Activated naive CD8-positive, alpha-beta T cell treated with anti-CD3 and anti-CD28 coated beads for 36 hours (primary cell): ENCODE measurements around the gene OR52B4. TPM values are rescaled to one million over a fixed set of nuclear protein-coding genes. Genes with fewer than 3 reads are reported as not detected.
"Not testable (repeated sequence)": the region's sequence is repeated elsewhere in the genome, so short reads cannot be mapped to it uniquely, and the experiment has no call there.

ENCODE experiments used
- DNase-seq: peaks from one replicate; pipeline ENCODE4 v3.0.0; 2021
- H3K27ac Mint-ChIP-seq: one replicate; pipeline ENCODE4 v1.8.0; 2022; ENCODE audit warnings: mild to moderate bottlenecking, moderate library complexity, mixed read lengths
- H3K27me3 Mint-ChIP-seq: one replicate; pipeline ENCODE4 v1.8.0; 2022; ENCODE audit warnings: mild to moderate bottlenecking, mixed read lengths
- H3K36me3 Mint-ChIP-seq: one replicate; pipeline ENCODE4 v1.8.0; 2021; ENCODE audit warnings: mild to moderate bottlenecking, mixed read lengths
- H3K4me1 Mint-ChIP-seq: one replicate; pipeline ENCODE4 v1.8.0; 2021; ENCODE audit warnings: mixed read lengths
- H3K4me3 Mint-ChIP-seq: one replicate; pipeline ENCODE4 v1.8.0; 2022; ENCODE audit warnings: mild to moderate bottlenecking, moderate library complexity, mixed read lengths
- H3K9me3 Mint-ChIP-seq: one replicate; pipeline ENCODE4 v1.8.0; 2022; ENCODE audit warnings: mixed read lengths
- total RNA-seq, 2 experiments: library from RNA; stranded (reverse); gene quantifications; one replicate each; pipeline ENCODE4 v1.2.3, GENCODE V29; 2021

OR52B4 gene
- not detected for total RNA-seq

DNA sequence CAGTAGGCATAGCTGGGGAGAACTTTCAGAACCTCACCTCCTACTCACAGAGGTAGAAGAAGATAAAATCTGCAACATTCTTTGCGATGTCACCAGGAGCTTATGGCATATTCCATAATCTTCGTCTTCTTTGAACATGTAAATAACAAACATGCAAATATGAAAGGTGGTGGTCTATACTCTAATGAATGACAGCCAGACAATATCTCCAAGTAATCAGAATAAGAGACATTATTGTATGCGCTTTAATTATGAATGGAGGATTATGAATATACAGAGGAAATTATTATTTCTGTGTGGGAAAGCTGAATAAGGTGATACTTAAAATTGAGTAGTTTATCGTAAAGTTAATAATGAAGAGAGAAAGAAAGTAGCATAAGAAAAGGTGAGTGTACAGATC lies at the start of gene OR52B4:
OR52B4 (minus strand) TSS at position 101 of the 400 bp plus-strand sequence; CDS start at position 10, 91 bp downstream.
- H3K27ac Mint-ChIP-seq: no peak within 1 kb of the TSS
- no peaks in the 10 kb centered on the region for H3K4me1 Mint-ChIP-seq
- DNase-seq: no peak
- H3K4me3 Mint-ChIP-seq: no peak within 1 kb of the TSS
- H3K27me3 Mint-ChIP-seq: no peaks in the 10 kb centered on the region
- H3K9me3 Mint-ChIP-seq: peaks cover 3% of the 10 kb centered on the region
- H3K36me3 Mint-ChIP-seq: no peaks in the 10 kb centered on the region

DNA sequence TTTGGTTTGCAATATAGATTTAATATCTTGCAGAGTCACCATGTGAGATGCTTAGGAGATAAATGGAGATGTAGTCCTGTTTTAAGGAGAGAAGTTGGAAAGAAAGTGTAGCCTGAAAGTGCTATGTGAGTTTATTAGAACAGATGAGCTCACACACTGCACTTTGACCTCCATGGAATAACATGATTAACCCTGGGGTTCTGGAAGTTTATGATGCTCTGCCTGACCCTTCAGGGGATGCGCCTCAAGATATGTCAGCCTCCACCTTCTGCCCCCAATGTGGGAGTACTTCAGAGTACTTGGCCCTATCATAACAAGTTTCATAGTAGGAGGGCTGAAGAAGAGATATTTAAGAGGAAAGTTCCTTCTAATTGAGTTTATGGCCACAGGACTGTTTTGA lies 48.6 kb upstream of the OR52B4 start:
- H3K4me1 Mint-ChIP-seq: no peaks in the 10 kb centered on the region
- H3K27me3 Mint-ChIP-seq: peaks cover 4% of the 10 kb centered on the region
- no peaks in the 10 kb centered on the region for H3K36me3 Mint-ChIP-seq
- DNase-seq: no peak
- no peaks in the 10 kb centered on the region for H3K9me3 Mint-ChIP-seq
- H3K4me3 Mint-ChIP-seq: no peak overlapping the region
- H3K27ac Mint-ChIP-seq: no peak overlapping the region

DNA sequence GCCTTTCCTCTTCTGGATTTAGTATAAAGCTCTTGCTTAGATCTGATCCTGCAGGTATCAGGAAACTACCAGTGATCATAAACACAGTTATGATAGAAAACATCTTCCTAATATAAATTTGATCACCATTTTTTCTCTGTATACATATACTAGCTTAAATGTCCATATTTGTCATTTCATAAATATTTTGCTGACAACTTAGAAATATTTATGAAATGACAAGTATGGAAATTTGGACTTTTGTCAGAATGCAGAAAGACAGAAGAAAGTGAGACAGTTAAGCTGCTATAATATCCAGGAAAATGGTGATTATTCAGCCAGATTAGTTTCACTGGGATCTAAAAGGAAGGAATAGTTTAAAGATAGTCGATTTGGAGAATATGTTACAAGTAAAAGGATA lies 48.1 kb upstream of the OR52B4 start:
- Mint-ChIP-seq H3K36me3 (no peaks in the 10 kb centered on the region), H3K4me1 (no peaks in the 10 kb centered on the region), H3K27ac (no peak overlapping the region), H3K27me3 (peaks cover 4% of the 10 kb centered on the region), H3K9me3 (no peaks in the 10 kb centered on the region), H3K4me3 (no peak overlapping the region)
- DNase-seq: no peak

DNA sequence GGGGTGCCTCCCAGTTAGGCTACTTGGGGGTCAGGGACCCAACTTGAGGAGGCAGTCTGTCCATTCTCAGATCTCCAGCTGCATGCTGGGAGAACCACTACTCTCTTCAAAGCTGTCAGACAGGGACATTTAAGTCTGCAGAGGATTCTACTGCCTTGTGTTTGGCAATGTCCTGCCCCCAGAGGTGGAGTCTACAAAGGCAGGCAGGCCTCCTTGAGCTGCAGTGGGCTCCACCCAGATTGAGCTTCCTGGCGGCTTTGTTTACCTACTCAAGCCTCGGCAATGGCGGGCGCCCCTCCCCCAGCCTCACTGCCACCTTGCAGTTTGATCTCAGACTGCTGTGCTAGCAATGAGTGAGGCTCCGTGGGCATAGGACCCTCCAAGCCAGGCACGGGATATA lies 38.0 kb upstream of the OR52B4 start:
- H3K4me1 Mint-ChIP-seq, H3K4me3 Mint-ChIP-seq, H3K27ac Mint-ChIP-seq, H3K36me3 Mint-ChIP-seq, H3K9me3 Mint-ChIP-seq, DNase-seq: not testable (repeated sequence)
- H3K27me3 Mint-ChIP-seq: peaks cover 11% of the 10 kb centered on the region

DNA sequence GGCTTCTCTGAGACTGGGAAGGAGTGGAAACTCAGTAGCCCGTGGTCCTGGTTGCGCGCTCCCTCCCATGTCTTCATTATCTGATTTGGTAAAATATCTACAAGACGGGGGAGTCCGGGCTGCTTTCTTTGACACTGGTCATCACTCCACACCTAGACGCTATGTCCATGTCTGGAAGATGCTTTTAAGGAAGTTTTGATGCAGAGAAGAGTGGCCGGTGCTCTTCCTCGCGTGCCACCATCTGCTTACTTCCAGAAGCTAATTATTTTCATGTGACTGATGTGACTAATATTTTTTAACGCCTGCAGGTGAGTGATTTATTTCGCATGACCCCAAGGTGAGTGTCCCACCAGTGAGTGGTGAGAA lies 25.7 kb upstream of the OR52B4 start:
- Mint-ChIP-seq H3K27me3 (peaks cover 6% of the 10 kb centered on the region), H3K36me3 (peaks cover 40% of the 10 kb centered on the region), H3K4me1 (peaks cover 31% of the 10 kb centered on the region), H3K9me3 (peaks cover 12% of the 10 kb centered on the region), H3K4me3 (peak overlapping the region; percentile 95), H3K27ac (peak overlapping the region; percentile 96)
- no peak for DNase-seq

DNA sequence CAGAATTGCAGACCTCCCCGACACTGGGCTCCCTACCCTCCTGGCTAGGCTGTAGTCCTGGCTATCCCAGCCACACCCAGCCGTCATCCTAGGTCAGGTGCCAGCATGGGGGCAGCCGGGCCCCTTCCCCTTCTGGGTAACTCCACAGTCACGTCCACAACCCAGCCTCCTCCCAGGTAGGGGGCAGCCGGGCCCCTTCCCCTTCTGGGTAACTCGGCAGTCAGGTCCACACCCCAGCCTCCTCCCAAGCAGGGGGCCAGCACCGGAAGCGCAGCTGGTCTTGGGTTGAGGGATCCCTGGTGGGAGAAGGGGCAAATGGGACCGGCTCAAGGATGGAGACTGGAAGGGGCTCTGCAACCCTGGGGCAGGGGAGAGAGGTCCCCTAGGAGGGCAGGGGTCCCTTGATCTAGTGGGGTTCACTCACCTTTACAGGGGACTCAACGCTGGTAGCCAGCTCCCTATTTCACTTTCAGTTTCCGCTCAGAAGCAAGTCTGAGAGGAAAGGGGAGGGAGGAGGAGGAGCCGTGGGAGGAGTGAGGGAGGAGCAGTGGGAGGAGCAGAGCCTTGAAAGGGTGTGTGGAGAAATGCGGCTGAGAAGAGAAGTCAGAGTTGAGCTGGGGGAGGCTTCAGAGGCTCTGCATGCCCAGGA lies 25.1 kb upstream of the OR52B4 start, which contains the start of gene TRIM21:
TRIM21 (minus strand) TSS at position 494 of the 649 bp plus-strand sequence. CDS start 3,293 bp downstream, outside the sequence.
- H3K27me3 Mint-ChIP-seq: peaks cover 5% of the 10 kb centered on the region
- H3K4me3 Mint-ChIP-seq: peak within 1 kb of the TSS; percentile 95
- DNase-seq: peak; percentile 85
- peaks cover 33% of the 10 kb centered on the region for H3K4me1 Mint-ChIP-seq
- H3K27ac Mint-ChIP-seq: peak within 1 kb of the TSS; percentile 96
- H3K9me3 Mint-ChIP-seq: peaks cover 9% of the 10 kb centered on the region
- H3K36me3 Mint-ChIP-seq: peaks cover 44% of the 10 kb centered on the region

DNA sequence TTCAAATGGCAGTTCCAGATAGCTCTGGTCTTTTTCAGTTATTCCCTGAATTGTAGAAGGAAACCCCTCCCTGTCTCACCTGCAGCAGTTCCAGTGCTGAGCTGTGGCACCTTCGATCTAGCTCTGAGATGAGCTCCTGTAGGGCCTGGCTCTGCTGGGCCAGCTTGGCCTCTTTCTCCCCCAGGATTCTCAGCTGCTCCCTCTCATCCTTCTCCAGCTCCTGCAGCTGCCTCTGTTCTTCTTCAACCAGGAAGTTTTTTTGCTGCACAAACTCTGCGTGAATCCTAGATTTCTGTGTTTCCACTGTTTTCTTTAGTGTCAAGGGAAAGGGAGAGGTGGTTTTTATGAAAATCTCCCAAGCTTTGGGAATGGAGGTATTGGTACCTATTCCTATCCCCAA lies 20.0 kb upstream of the OR52B4 start:
- H3K27me3 Mint-ChIP-seq: no peaks in the 10 kb centered on the region
- H3K27ac Mint-ChIP-seq: no peak overlapping the region
- H3K36me3 Mint-ChIP-seq: peaks cover 61% of the 10 kb centered on the region
- H3K4me1 Mint-ChIP-seq: peaks cover 25% of the 10 kb centered on the region
- no peak for DNase-seq
- no peaks in the 10 kb centered on the region for H3K9me3 Mint-ChIP-seq
- H3K4me3 Mint-ChIP-seq: no peak overlapping the region

DNA sequence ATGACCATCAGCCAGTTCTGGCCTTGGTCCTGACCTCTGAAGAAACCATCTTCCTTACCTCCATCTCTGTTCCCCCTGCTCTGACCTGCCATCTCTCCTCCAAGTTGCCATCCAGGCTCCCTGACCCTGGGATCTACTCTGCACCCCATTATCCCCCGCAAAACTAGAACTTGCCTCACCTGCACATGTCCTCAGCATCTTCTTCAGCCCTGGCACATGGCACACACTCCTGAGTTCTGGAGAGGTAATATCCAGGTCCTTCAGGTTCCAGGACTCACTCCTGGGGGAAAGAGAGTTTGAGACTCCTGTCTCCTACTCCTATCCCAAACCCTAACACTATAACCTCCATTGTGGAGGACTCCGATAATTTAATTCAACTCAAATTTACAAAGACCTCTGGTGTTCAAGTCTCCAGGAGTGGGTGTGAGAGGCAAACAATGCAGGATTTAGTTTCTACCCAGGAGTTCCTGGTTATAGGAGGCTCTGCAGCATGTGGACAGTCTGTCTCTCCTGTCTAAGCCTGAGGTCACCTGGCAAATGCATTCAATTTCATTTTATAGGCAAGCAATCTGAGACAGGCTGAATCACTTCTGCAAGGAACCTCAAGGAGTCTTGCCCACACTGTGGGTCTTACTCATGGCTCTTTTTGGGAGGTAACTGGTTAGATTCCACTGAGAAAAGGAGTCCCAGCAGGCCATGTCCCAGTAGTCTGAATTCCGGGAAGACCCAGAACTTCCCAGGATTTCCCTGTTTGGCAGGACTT lies 18.0 kb upstream of the OR52B4 start:
- H3K4me3 Mint-ChIP-seq: no peak overlapping the region
- H3K27me3 Mint-ChIP-seq: no peaks in the 10 kb centered on the region
- peaks cover 45% of the 10 kb centered on the region for H3K36me3 Mint-ChIP-seq
- DNase-seq: no peak
- H3K4me1 Mint-ChIP-seq: peaks cover 11% of the 10 kb centered on the region
- H3K27ac Mint-ChIP-seq: no peak overlapping the region
- no peaks in the 10 kb centered on the region for H3K9me3 Mint-ChIP-seq

DNA sequence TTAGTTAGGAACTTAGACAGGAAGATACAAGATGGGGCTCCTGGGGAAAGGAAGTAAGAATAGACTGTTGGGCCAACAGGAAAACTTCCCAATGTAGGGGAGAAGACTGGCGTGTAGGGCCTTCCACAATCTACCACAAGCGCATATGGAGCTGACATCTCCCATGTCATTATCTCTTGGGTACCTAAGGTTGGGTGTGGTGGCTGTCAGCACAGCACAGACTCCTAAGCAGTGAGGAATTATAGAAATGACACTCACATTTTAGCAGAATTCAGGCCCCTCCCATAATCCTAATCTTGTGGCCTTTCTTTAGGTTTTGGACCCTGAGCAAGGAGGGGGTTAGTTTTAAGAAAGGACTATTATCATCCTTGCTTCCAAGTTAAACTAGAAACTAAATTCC lies 13.7 kb upstream of the OR52B4 start:
- no peak for DNase-seq
- H3K27ac Mint-ChIP-seq: no peak overlapping the region
- no peaks in the 10 kb centered on the region for H3K4me1 Mint-ChIP-seq
- no peaks in the 10 kb centered on the region for H3K27me3 Mint-ChIP-seq
- peaks cover 15% of the 10 kb centered on the region for H3K36me3 Mint-ChIP-seq
- H3K9me3 Mint-ChIP-seq: no peaks in the 10 kb centered on the region
- H3K4me3 Mint-ChIP-seq: no peak overlapping the region

DNA sequence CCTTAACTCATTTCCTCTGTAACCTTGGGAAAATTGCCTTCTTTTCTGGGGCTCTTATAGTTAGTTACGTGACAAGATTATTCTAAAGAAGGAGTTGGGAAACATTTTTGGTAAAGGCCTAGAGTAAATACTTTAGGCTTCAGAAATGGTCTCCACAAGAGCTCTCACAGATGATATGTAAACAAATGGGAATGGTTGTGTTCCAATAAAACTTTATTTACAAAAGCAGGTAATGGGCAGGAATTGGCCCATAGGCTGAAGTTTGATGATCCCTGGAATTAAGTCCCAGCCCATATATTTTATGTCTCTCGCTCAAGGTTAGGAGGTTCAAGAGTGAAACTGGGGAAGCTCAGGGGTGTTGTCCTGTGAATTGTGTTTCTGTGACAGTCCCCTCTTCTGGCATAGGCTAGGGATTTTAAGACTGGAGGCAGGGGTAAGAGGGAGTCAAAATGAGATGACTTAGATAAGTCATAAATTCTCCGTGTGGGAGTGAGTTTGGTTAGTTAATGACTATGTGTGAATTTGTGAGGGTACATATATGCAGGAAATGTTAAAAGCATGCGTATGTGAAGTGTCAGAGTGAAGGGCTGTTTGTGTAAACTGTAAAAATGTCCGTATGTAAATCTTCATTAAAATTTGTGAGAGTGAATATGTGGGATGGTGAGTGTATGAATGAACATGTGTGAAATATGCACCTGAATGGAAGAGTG lies 7.4 kb upstream of the OR52B4 start:
- H3K9me3 Mint-ChIP-seq: no peaks in the 10 kb centered on the region
- H3K4me1 Mint-ChIP-seq: no peaks in the 10 kb centered on the region
- H3K27me3 Mint-ChIP-seq: peaks cover 4% of the 10 kb centered on the region
- no peak for DNase-seq
- H3K4me3 Mint-ChIP-seq: no peak overlapping the region
- H3K27ac Mint-ChIP-seq: no peak overlapping the region
- no peaks in the 10 kb centered on the region for H3K36me3 Mint-ChIP-seq

DNA sequence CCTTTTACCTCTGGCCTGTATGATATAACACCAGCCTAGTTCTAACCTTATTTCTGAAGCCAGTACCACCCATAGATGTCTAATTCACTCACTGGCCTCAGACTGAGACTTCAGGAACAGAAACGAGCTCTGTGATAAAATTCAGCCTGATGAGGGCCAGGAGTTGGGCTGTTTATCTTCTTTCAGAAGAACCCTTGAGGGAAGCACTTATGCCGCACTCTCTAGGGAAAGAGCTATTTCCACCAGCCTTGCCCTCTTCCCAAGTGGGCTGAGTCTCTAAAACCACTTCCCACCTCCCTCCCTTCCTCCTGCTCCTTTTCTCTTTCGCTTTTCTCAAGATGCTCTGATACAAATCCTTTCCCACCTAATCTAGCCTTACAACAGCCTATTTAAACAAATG lies 2.0 kb upstream of the OR52B4 start:
- Mint-ChIP-seq H3K27ac (no peak overlapping the region), H3K4me1 (no peaks in the 10 kb centered on the region)

DNA sequence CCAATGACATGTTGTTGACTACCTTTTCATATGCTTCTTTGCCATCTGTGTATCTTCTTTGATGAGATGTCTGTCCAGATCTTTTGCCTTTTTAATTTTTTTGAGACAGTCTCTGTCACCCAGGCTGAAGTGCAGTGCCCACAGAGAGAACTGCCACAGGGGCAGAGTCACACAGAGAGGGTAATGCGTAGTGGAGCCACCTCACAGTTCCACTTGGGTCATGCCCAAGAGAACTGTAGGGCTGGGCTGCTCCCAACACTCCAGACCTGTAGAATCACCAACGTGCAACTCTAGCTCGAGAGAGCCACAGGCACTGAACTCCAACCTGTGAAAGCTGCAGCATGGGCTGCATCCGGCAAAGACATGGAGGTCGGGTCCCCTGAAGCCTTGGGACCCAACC lies 20.0 kb downstream of the OR52B4 start:
- not testable (repeated sequence) for H3K36me3 Mint-ChIP-seq

More for the DNA sequence above, 2.0 kb upstream of the OR52B4 start:
- DNase-seq: no peak
- Mint-ChIP-seq H3K36me3 (no peaks in the 10 kb centered on the region), H3K4me3 (no peak overlapping the region), H3K9me3 (no peaks in the 10 kb centered on the region), H3K27me3 (peaks cover 4% of the 10 kb centered on the region)

DNA sequence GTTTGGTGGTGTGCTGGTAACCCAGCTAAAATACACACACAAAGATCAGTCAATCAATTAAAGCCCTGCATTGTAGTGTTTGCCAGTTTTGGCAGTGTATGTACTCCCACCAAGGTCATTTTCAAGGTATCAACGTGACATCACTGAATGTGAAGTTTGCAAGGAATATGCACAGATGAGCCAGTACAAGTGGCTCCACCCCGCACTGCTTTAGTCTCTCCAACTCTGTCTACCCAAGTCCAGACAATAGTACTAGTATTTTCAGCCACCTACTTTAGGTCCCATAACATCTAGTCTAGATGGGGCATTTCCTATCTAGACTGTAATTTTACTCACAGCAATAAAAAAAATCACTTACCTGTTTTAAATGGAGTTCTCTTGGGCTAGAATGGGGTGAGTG lies 22.8 kb downstream of the OR52B4 start:
- H3K27ac Mint-ChIP-seq, H3K9me3 Mint-ChIP-seq, H3K4me1 Mint-ChIP-seq, H3K4me3 Mint-ChIP-seq, H3K27me3 Mint-ChIP-seq, H3K36me3 Mint-ChIP-seq, DNase-seq: not testable (repeated sequence)

More for the DNA sequence above, 20.0 kb downstream of the OR52B4 start:
- not testable (repeated sequence) for H3K4me1 Mint-ChIP-seq, DNase-seq, H3K27ac Mint-ChIP-seq, H3K4me3 Mint-ChIP-seq, H3K9me3 Mint-ChIP-seq, H3K27me3 Mint-ChIP-seq

DNA sequence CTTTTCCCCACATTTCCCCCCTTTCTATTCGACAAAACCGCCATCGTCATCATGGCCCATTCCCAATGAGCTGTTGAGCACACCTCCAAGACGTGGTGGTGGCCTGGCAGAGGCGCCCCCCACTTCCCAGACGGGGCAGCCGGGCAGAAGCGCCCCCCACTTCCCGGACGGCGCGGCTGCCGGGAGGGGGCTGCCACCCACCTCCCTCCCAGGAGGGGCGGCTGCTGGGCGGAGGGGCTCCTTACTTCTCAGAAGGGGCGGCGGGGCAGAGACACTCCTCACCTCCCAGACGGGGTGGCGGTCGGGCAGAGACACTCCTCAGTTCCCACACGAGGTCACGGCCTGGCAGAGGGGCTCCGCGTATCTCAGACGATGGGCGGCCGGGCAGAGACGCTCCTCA lies 33.8 kb downstream of the OR52B4 start:
- not testable (repeated sequence) for H3K27me3 Mint-ChIP-seq, DNase-seq

More for the DNA sequence above, 33.8 kb downstream of the OR52B4 start:
- H3K27ac Mint-ChIP-seq, H3K9me3 Mint-ChIP-seq, H3K4me3 Mint-ChIP-seq, H3K4me1 Mint-ChIP-seq, H3K36me3 Mint-ChIP-seq: not testable (repeated sequence)
